C4-2B (cell line): Measurements from ENCODE around the gene HNRNPR.

Source experiments
- H3K27ac ChIP-seq: fragments of 450-650 bp; 2 replicates; pipeline ENCODE4 v1.5.1; 2017
- ZFX ChIP-seq: fragments of 450-650 bp; IDR thresholded peaks from 2 replicates; pipeline ENCODE4 v1.6.1; 2017
- TF ChIP-seq, protein P1 (sequence below): fragments of 450-650 bp; conservative IDR thresholded peaks from 2 replicates; pipeline ENCODE4 v1.5.1; 2017; ENCODE audit warnings: mild to moderate bottlenecking

HNRNPR gene

GRCh38 chr1:23371987-23372880 is 28.1 kb upstream of the HNRNPR start:
- H3K27ac ChIP-seq = no peak overlapping the region
- TF ChIP-seq, protein P1, sequence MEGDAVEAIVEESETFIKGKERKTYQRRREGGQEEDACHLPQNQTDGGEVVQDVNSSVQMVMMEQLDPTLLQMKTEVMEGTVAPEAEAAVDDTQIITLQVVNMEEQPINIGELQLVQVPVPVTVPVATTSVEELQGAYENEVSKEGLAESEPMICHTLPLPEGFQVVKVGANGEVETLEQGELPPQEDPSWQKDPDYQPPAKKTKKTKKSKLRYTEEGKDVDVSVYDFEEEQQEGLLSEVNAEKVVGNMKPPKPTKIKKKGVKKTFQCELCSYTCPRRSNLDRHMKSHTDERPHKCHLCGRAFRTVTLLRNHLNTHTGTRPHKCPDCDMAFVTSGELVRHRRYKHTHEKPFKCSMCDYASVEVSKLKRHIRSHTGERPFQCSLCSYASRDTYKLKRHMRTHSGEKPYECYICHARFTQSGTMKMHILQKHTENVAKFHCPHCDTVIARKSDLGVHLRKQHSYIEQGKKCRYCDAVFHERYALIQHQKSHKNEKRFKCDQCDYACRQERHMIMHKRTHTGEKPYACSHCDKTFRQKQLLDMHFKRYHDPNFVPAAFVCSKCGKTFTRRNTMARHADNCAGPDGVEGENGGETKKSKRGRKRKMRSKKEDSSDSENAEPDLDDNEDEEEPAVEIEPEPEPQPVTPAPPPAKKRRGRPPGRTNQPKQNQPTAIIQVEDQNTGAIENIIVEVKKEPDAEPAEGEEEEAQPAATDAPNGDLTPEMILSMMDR = no peak
- TF ChIP-seq ZFX = no peak

- no peak overlapping the region for H3K27ac ChIP-seq
- TF ChIP-seq, protein P1 = no peak
- TF ChIP-seq ZFX = no peak
Observed at GRCh38 chr1:23370709-23371584, 26.9 kb upstream of the HNRNPR start.

GRCh38 chr1:23370330-23370708 is 26.2 kb upstream of the HNRNPR start:
- no peak for TF ChIP-seq ZFX
- TF ChIP-seq, protein P1 = no peak
- no peak overlapping the region for H3K27ac ChIP-seq

DNA sequence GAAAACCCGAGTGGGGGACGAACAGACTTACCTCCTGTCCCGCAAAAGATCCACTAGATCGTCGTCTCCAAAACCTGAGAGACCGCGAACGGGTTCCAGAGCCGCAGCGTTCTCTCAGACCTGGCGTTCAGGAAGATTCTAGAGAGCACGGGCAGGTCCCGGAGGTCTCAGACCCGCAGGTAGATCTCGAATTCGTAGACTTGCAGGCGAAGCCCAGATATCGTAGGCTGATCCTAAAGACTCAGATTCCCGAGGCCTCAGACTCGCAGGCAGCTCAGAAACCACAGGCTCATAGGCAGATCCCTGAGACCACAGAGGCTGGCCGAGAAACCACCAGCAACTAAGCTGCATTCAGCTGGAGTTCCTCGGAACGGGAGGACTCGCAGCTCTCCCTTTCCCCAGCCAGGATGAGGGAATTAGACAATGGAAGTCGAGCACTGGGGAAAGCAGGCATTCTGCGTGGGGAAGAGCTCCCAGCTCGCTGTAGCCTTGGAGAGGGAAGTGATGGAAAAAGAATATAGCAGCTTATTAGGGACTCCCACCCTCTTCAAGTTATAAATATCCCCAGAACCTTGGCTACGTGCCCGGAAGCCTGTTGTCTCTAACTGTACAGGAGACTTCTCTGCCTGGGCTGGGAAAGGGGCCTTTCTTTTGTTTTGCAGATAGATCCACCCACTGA is 25.4 kb upstream of the HNRNPR start, which contains the start of gene ZNF436:
Gene ZNF436 (minus strand): TSS at position 502 of the 679 bp plus-strand sequence. CDS start 1,831 bp downstream, outside the sequence.
- TF ChIP-seq ZFX = no peak
- TF ChIP-seq, protein P1 = no peak
- peak within 1 kb of the TSS; percentile 84 for H3K27ac ChIP-seq

DNA sequence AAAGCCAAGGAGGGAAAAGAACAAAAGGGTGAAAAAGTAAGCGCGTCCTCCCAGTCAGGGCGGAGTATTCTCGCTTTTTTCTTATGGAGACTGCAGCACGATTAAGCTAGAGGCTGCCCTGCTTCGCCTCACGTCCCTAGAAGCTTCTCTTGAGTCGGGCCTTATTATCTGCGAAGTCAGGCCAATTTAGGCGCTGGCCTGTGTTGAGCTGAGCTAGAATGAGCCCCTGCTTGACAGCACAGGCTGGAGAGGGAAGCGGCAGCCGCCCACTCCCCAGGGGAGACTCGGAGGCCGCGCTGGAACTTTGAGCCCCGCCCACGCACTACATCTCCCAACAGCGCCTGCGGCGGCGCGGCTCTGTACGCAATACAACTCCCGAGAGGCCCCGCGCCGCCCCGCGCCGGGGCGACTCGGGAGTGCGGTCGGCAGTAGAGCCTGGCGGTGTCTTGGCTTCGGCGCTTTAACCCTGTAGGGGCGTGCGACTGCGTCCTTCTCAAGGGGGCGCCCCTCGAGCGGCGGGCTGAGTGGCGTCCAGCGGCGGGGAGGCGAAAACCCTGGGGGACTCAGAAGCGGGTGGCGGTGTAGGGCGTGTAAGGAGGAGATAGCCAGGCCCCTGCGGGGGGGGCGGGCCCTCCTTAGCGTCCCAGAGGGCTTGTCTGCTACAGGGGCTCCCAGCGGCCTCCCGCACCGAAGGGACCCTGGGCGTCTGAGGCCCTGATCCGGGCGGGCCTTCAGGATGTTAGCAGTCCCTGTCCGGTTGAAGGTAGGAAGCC is 24.7 kb upstream of the HNRNPR start:
- TF ChIP-seq, protein P1 = no peak
- TF ChIP-seq ZFX = peak; percentile 66
- peak overlapping the region; percentile 84 for H3K27ac ChIP-seq

GRCh38 chr1:23367791-23368561 is 23.9 kb upstream of the HNRNPR start:
- peak overlapping the region; percentile 84 for H3K27ac ChIP-seq
- TF ChIP-seq, protein P1 = no peak
- TF ChIP-seq ZFX = no peak
